ENCODE results near the gene TFDP2. TPM values are rescaled to one million over a fixed set of nuclear protein-coding genes. Genes with fewer than 3 reads are reported as not detected.

The TFDP2 gene
- total RNA-seq, 1 donor from 2014 or later, result 173 TPM

GRCh38 chr3:141949399-141949798 lies 199.9 kb downstream of the TFDP2 start:
- Histone ChIP-seq H2AFZ (replicated peaks) (no peak overlapping the region), H3K9me3 (ENCODE audit: low read depth) (no peaks in the 10 kb centered on the region), H3K27me3 (no peaks in the 10 kb centered on the region), H3K4me3 (no peak overlapping the region), H3K4me1 (peaks cover 8% of the 10 kb centered on the region), H4K20me1 (ENCODE audit: low read depth) (peaks cover 4% of the 10 kb centered on the region), H3F3A (ENCODE audit: low read depth) (no peaks in the 10 kb centered on the region), H3K4me2 (no peak overlapping the region), H3K36me3 (no peaks in the 10 kb centered on the region), H3K27ac (no peak overlapping the region), H3K79me2 (ENCODE audit: low read depth) (no peaks in the 10 kb centered on the region), H3K9ac (no peak overlapping the region)
- TF ChIP-seq EZH2 (IDR thresholded peaks at IDR 0.05) (no peak), EZH2phosphoT487 (IDR thresholded peaks at IDR 0.05) (no peak), CTCF (IDR thresholded peaks at IDR 0.05) (no peak)
- Mint-ChIP-seq H3K4me3 (no peak overlapping the region), H3K36me3 (peaks cover 24% of the 10 kb centered on the region), H3K4me1 (peaks cover 20% of the 10 kb centered on the region), H3K27ac (no peak overlapping the region), H3K9me3 (no peaks in the 10 kb centered on the region), H3K27me3 (ENCODE audit: insufficient read depth, low read depth) (peaks cover 2% of the 10 kb centered on the region)
- no peak for DNase-seq (ENCODE audit: low spot score)

GRCh38 chr3:141945726-141946485 lies 203.4 kb downstream of the TFDP2 start:
- H3K27ac ChIP-seq, result no peak overlapping the region
- no peaks in the 10 kb centered on the region for H3K9me3 Mint-ChIP-seq

GRCh38 chr3:141942006-141942405 lies 207.3 kb downstream of the TFDP2 start:
- Histone ChIP-seq H3K27me3 (no peaks in the 10 kb centered on the region), H3F3A (ENCODE audit: low read depth) (no peaks in the 10 kb centered on the region), H3K4me2 (no peak overlapping the region), H4K20me1 (ENCODE audit: low read depth) (no peaks in the 10 kb centered on the region), H3K27ac (no peak overlapping the region), H2AFZ (replicated peaks) (no peak overlapping the region), H3K79me2 (ENCODE audit: low read depth) (no peaks in the 10 kb centered on the region), H3K36me3 (no peaks in the 10 kb centered on the region), H3K9me3 (ENCODE audit: low read depth) (no peaks in the 10 kb centered on the region), H3K9ac (no peak overlapping the region), H3K4me3 (no peak overlapping the region), H3K4me1 (no peaks in the 10 kb centered on the region)
- Mint-ChIP-seq H3K4me1 (no peaks in the 10 kb centered on the region), H3K9me3 (peaks cover 2% of the 10 kb centered on the region), H3K27ac (peak overlapping the region; percentile 69), H3K4me3 (no peak overlapping the region), H3K36me3 (peaks cover 4% of the 10 kb centered on the region), H3K27me3 (ENCODE audit: insufficient read depth, low read depth) (peaks cover 3% of the 10 kb centered on the region)
- no peak for DNase-seq (ENCODE audit: low spot score)
- TF ChIP-seq EZH2 (IDR thresholded peaks at IDR 0.05) (no peak), EZH2phosphoT487 (IDR thresholded peaks at IDR 0.05) (no peak), CTCF (IDR thresholded peaks at IDR 0.05) (no peak)

More at GRCh38 chr3:141945726-141946485, 203.4 kb downstream of the TFDP2 start:
- Histone ChIP-seq H3K36me3 (no peaks in the 10 kb centered on the region), H3F3A (ENCODE audit: low read depth) (no peaks in the 10 kb centered on the region), H3K4me2 (no peak overlapping the region), H3K9ac (no peak overlapping the region), H3K27me3 (no peaks in the 10 kb centered on the region), H3K4me3 (no peak overlapping the region), H3K9me3 (ENCODE audit: low read depth) (no peaks in the 10 kb centered on the region), H3K79me2 (ENCODE audit: low read depth) (no peaks in the 10 kb centered on the region), H4K20me1 (ENCODE audit: low read depth) (no peaks in the 10 kb centered on the region), H2AFZ (replicated peaks) (no peak overlapping the region), H3K4me1 (no peaks in the 10 kb centered on the region)
- DNase-seq (ENCODE audit: low spot score), result no peak
- TF ChIP-seq CTCF (IDR thresholded peaks at IDR 0.05) (no peak), EZH2 (IDR thresholded peaks at IDR 0.05) (no peak), EZH2phosphoT487 (IDR thresholded peaks at IDR 0.05) (no peak)
- Mint-ChIP-seq H3K36me3 (peaks cover 16% of the 10 kb centered on the region), H3K4me1 (no peaks in the 10 kb centered on the region), H3K4me3 (no peak overlapping the region), H3K27me3 (ENCODE audit: insufficient read depth, low read depth) (peaks cover 5% of the 10 kb centered on the region), H3K27ac (no peak overlapping the region)
